GM13977 (cell line): ENCODE measurements around the gene CDK3.

Experiments used
- DNase-seq: peaks from one replicate; pipeline ENCODE4 v3.0.0; 2012; ENCODE audit warnings: low spot score
- in situ Hi-C: fragments of 300-500 bp; cut with MboI; formaldehyde crosslinking; loops from one replicate; pipeline ENCODE4 v1.12.0; 2022; ENCODE audit warnings: low sequenced_read_pairs, low pct_unique_long_range_greater_than_20kb, mixed read lengths, inconsistent platforms; ENCODE audit not compliant: unreplicated experiment
- TF ChIP-seq, protein P1 (sequence below): IDR thresholded peaks from 2 replicates; pipeline ENCODE4 v1.5.1; 2012; ENCODE audit warnings: mild to moderate bottlenecking, control low read depth; ENCODE audit not compliant: insufficient read depth; ENCODE audit errors: extremely low read depth, missing control alignments

The CDK3 gene

DNA sequence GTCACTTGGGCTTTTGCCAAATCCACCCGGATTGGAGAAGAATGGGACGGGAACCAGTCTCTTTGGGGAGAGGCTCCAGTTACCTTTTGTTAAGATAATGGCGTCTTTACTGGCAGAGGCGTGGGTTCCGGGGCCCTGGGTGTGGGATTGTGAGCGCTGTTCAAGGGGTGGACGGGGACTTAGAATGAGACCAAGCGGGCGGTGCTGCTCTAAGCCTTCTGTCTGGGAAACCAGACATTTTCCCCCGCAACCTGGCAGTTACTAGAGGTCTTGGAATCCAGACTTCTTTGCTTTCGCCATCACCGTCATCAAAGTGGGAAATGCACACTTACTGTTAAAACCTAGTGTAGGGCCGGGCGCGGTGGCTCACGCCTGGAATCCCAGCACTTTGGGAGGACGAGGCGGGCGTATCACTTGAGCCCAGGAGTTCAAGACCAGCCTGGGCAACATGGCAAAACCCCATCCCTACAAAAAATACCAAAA is 20.9 kb upstream of the CDK3 start:
- in situ Hi-C loops = no loop called here
- TF ChIP-seq, protein P1, sequence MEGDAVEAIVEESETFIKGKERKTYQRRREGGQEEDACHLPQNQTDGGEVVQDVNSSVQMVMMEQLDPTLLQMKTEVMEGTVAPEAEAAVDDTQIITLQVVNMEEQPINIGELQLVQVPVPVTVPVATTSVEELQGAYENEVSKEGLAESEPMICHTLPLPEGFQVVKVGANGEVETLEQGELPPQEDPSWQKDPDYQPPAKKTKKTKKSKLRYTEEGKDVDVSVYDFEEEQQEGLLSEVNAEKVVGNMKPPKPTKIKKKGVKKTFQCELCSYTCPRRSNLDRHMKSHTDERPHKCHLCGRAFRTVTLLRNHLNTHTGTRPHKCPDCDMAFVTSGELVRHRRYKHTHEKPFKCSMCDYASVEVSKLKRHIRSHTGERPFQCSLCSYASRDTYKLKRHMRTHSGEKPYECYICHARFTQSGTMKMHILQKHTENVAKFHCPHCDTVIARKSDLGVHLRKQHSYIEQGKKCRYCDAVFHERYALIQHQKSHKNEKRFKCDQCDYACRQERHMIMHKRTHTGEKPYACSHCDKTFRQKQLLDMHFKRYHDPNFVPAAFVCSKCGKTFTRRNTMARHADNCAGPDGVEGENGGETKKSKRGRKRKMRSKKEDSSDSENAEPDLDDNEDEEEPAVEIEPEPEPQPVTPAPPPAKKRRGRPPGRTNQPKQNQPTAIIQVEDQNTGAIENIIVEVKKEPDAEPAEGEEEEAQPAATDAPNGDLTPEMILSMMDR = no peak
- no peak for DNase-seq

DNA sequence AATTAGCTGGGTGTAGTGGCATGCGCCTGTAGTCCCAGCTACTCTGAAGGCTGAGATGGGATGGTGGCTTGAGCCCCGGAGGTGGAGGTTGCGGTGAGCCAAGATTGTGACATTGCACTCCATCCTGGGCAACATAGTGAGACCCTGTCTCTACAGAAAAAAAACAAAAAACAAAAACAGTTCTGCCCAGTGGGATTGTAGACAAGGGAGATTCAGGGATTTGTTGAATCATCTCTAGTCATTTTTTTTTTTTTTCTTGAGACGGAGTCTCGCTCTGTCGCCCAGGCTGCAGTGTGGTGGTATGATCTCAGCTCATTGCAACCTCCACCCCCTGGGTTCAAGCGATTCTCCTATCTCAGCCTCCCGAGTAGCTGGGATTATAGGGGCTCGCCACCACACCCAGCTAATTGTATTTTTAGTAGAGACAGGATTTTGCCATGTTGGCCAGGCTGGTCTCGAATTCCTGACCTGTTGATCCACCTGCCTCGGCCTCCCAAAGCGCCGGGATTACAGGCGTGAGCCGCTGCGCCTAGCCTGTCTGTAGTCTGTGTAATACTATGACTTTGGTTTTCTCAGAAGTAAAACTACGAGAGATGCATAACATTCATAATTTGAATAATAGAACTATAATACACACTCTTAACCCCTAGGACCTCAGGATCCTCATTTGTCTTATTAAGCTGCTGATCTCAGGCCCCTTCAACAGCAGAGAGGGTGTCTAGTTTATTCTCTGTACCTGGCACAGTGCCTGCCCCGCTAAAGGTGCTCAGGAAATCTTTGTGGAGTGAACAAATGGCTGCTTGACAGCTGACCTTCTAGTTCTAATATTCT is 20.3 kb upstream of the CDK3 start:
- in situ Hi-C loops = no loop called here
- TF ChIP-seq, protein P1 = no peak
- no peak for DNase-seq

DNA sequence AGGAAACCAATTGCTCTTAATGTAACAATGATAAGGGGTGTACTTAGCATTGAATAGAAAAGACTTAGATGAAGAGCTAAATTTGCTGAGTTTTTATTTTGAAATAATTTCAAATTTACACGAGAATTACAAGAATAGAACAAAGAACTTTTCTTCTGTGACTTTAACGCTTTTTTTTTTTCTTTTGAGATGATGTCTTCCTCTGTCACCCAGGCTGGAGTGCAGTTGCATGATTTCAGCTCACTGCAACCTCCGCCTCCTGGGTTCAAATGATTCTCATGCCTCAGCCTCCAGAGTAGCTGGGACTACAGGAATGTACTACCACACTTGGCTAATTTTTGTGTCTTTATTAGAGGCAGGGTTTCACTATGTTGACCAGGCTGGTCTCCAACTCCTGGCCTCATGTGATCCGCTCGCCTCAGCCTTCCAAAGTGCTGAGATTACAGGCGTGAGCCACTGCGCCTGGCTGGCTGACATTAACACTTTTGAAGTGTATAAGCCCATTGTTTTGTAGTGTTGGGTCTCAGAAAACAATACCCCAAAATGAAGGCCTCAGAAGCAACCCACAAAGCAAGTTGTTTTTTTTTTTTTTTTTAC is 19.5 kb upstream of the CDK3 start:
- in situ Hi-C loops = no loop called here
- TF ChIP-seq, protein P1 = no peak
- DNase-seq = no peak

DNA sequence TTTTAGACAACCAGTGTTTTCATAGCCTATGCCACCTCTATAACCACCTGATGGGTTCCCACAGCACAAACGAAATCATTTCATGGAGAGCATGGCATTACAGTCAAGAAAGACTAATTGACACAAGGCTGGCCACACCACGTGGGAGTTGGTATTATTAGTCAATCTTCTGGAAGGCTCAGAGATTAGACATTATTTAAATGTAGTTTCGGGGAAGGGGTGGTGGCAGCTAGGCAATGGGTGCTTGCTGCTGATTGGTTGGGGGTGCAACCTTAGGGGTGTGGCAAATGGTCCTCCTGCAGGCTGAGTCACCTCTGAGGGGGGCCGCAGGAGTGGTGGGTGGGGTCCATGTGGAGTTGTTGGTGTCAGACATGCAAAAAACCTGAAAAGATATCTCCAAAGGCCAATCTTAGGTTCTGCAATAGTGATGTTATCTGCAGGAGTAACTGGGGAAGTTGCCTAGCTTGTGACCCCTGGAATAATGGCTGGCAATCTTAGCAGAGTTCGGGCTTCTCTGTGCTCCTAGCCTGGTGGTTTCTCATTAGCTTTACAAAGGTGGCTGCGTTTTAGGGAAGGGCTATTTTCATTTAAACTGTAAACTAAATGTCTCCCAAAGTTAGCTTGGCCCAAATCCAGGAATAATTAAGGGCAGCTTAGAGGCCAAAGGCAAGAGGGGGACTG is 17.0 kb upstream of the CDK3 start:
- TF ChIP-seq, protein P1 = no peak
- no peak for DNase-seq
- in situ Hi-C loops = no loop called here

DNA sequence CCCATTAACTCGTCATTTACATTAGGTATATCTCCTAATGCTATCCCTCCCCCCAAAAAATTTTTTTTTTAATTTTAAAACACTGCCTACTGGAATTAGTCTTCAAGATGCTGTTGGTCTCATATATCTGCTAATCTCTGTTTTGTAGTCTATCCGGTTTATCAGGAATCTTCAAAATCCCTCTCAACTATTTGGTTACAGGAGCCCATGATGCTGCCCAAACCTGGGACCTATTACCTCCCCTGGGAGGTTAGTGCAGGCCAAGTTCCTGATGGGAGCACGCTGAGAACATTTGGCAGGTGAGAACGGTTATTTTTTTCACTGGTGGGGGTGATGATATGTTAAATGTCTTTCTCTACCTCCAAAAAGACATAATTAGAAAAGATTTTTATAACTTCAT is 14.7 kb upstream of the CDK3 start:
- no peak for DNase-seq
- TF ChIP-seq, protein P1 = no peak
- in situ Hi-C loops = no loop called here

DNA sequence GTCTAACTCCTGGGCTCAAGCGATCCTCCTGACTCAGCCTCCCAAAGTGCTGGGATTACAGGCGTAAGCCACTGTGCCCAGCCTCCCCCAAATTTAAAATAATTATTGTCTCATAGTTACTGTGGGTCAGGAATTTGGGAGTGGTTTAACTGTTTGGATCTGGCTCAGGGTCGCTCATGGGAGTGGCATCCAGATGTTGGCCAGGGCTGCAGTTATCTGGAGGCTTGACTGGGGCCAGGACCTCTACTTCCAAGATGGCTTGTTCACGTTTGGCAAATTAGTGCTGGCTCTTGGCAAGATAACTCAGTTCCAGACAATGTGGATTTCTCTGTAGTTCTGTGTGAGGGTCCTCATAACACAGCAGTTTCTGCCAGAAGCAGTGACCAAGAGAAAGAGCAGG is 13.6 kb upstream of the CDK3 start:
- in situ Hi-C loops = no loop called here
- DNase-seq = no peak
- TF ChIP-seq, protein P1 = no peak
